Gastrocnemius medialis (tissue), 4 donors: ENCODE measurements around the gene ISCA2.

ENCODE experiments used
- CTCF ChIP-seq, 5 experiments: fragments of 450-650 bp in 3 of 5; fragments of 200-600 bp in 2 of 5; sonication (generic) in 2 of 5; IDR thresholded peaks in 4 of 5; conservative IDR thresholded peaks in 1 of 5; 1 replicate in 4 of 5; 2 replicates in 1 of 5; pipeline ENCODE4 v1.5.1; 2016 to 2019; ENCODE audit warnings: antibody characterized with exemption in 5 of 5, mild to moderate bottlenecking in 3 of 5, moderate library complexity in 3 of 5
- POLR2A ChIP-seq, 2 donors: fragments of 450-650 bp; IDR thresholded peaks; one replicate each; pipeline ENCODE4 v1.6.1; 2017; ENCODE audit warnings: antibody characterized with exemption in 2 of 2, mild to moderate bottlenecking in 2 of 2, moderate library complexity in 2 of 2

- no peak for TF ChIP-seq CTCF (IDR thresholded peaks at IDR 0.05 in 4 of 5, conservative IDR thresholded peaks at IDR 0.05 in 1 of 5)
- TF ChIP-seq POLR2A (IDR thresholded peaks at IDR 0.05), result no peak
Measured at GRCh38 chr14:74476607-74477006, 17.0 kb upstream of the ISCA2 start.
